Measurements from ENCODE around the gene KRTAP10-6.
"Not testable (repeated sequence)": the region's sequence is repeated elsewhere in the genome, so short reads cannot be mapped to it uniquely, and the experiment has no call there.

KRTAP10-6 gene

GRCh38 chr21:44583089-44583799, 9.1 kb downstream of the KRTAP10-6 start:
- TF ChIP-seq POLR2A (IDR thresholded peaks at IDR 0.05; ENCODE audit: low read length): no peak
- TF ChIP-seq GATA1 (IDR thresholded peaks at IDR 0.05; ENCODE audit: low read depth, low read length): no peak
- DNase-seq: no peak

GRCh38 chr21:44582055-44582454, 10.2 kb downstream of the KRTAP10-6 start:
- DNase-seq: no peak
- no peak for TF ChIP-seq GATA1 (IDR thresholded peaks at IDR 0.05; ENCODE audit: low read depth, low read length)
- TF ChIP-seq POLR2A (IDR thresholded peaks at IDR 0.05; ENCODE audit: low read length): no peak

GRCh38 chr21:44581158-44581557, 11.1 kb downstream of the KRTAP10-6 start:
- no peak for DNase-seq
- TF ChIP-seq POLR2A (IDR thresholded peaks at IDR 0.05; ENCODE audit: low read length) (no peak), GATA1 (IDR thresholded peaks at IDR 0.05; ENCODE audit: low read depth, low read length) (no peak)

DNA sequence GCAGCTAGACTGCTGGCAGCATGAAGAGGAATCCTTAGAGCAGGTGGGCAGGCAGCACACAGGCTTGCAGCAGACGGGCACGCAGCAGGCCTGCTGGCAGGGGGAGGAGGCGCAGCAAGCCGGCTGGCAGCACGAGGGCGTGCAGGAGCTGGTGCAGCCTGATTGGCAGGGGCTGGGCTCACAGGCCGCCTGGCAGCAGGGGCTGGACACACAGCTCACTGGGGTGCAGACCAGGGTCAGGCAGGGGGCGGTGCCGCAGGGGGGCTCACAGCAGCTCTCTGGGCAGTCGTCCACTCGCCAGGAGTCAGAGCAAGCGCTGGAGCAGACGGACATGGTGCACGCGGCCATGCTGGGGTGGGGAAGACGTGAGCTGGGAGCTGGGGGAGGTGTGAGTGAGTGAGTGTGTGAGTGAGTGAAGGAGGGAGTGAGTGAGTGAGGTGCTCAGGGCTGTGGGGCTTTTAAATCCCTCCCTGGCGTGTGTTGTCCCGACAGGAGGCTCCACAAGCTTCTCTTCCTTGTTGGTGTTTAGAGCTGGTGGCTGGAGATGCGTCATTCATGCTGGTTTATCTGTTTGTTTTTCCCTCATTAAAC, 12.0 kb downstream of the KRTAP10-6 start, which contains the start of gene KRTAP10-5:
Gene KRTAP10-5 (minus strand): TSS at position 374 of the 591 bp plus-strand sequence. CDS start 26 bp downstream, at position 348.
- not testable (repeated sequence) for DNase-seq

DNA sequence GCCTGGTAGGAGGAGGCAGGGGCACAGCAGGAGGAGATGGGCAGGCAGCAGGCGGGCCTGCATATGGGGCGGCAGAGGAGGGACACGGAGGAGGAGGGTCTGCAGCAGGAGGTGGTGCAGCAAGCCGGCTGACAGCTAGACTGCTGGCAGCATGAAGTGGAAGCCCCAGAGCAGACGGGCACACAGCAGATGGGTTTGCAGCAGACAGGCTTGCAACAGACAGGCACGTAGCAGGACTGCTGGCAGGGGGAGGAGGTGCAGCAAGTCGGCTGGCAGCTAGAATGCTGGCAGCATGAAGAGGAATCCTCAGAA, 12.5 kb downstream of the KRTAP10-6 start:
- no peak for DNase-seq
- TF ChIP-seq POLR2A (IDR thresholded peaks at IDR 0.05; ENCODE audit: low read length): no peak
- TF ChIP-seq GATA1 (IDR thresholded peaks at IDR 0.05; ENCODE audit: low read depth, low read length): no peak

GRCh38 chr21:44579056-44579832, 13.1 kb downstream of the KRTAP10-6 start:
- DNase-seq: no peak
- no peak for TF ChIP-seq GATA1 (IDR thresholded peaks at IDR 0.05; ENCODE audit: low read depth, low read length)
- TF ChIP-seq POLR2A (IDR thresholded peaks at IDR 0.05; ENCODE audit: low read length): no peak

GRCh38 chr21:44578371-44579055, 13.8 kb downstream of the KRTAP10-6 start:
- no peak for DNase-seq
- no peak for TF ChIP-seq POLR2A (IDR thresholded peaks at IDR 0.05; ENCODE audit: low read length)
- no peak for TF ChIP-seq GATA1 (IDR thresholded peaks at IDR 0.05; ENCODE audit: low read depth, low read length)

- no peak for DNase-seq
- TF ChIP-seq GATA1 (IDR thresholded peaks at IDR 0.05; ENCODE audit: low read depth, low read length): no peak
- no peak for TF ChIP-seq POLR2A (IDR thresholded peaks at IDR 0.05; ENCODE audit: low read length)
Measured at GRCh38 chr21:44576025-44576420, 16.3 kb downstream of the KRTAP10-6 start.

DNA sequence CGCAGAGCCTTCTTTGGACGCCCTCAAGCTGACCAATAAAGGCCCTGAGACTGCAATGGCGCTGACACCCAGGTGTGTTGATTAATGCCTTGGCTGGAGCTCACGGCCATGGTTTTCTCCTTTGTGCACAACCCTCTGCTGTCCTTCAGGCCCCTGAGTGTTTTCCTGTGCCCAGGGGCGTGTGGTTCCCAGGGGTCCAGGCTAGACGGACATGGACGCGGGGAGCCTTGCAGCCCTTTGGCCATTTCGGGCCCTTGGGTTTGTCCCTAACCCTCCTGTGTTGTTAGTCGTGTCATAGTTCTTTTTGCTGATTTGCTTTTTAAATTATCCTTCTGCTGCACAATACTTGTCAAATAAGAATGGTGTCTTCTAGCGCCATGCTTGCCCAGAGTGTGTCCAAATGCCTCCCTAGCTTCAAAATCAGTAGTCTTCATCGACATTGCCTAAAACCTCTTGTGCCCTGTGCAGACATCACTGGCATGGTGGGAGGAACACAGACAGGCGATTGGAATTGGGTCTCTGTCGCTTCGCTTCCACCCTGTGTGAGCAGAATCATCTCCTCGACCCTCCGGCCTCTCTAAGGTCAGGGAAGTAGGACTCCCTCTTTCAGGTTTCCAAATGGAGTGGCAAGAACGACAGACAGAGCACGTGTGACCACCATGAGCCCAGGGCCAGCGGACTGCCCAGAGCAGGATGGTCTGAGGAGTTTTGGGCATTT, 16.8 kb downstream of the KRTAP10-6 start:
- TF ChIP-seq GATA1 (IDR thresholded peaks at IDR 0.05; ENCODE audit: low read depth, low read length) (no peak), POLR2A (IDR thresholded peaks at IDR 0.05; ENCODE audit: low read length) (no peak)
- DNase-seq: no peak

GRCh38 chr21:44574457-44575306, 17.6 kb downstream of the KRTAP10-6 start:
- TF ChIP-seq GATA1 (IDR thresholded peaks at IDR 0.05; ENCODE audit: low read depth, low read length): no peak
- TF ChIP-seq POLR2A (IDR thresholded peaks at IDR 0.05; ENCODE audit: low read length): no peak
- no peak for DNase-seq

DNA sequence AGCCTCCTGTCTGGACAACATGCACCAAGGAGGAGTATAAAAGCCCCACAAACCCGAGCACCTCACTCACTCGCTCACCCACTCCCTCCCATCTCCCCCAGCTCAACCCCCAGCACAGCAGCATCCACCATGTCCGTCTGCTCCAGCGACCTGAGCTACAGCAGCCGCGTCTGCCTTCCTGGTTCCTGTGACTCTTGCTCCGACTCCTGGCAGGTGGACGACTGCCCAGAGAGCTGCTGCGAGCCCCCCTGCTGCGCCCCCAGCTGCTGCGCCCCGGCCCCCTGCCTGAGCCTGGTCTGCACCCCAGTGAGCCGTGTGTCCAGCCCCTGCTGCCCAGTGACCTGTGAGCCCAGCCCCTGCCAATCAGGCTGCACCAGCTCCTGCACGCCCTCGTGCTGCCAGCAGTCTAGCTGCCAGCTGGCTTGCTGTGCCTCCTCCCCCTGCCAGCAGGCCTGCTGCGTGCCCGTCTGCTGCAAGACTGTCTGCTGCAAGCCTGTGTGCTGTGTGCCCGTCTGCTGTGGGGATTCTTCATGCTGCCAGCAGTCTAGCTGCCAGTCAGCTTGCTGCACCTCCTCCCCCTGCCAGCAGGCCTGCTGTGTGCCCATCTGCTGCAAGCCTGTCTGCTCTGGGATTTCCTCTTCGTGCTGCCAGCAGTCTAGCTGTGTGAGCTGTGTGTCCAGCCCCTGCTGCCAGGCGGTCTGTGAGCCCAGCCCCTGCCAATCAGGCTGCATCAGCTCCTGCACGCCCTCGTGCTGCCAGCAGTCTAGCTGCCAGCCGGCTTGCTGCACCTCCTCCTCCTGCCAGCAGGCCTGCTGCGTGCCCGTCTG, 18.5 kb downstream of the KRTAP10-6 start, which contains the start of gene KRTAP10-4:
Gene KRTAP10-4 (plus strand): TSS at position 100 of the 827 bp plus-strand sequence. CDS start 30 bp downstream, at position 130.
- DNase-seq: not testable (repeated sequence)

All from erythroblast (primary cell).